ENCODE results near the gene BMF. TPM values are rescaled to one million over a fixed set of nuclear protein-coding genes. Genes with fewer than 3 reads are reported as not detected.
A peak's percentile ranks its signal among the peaks of the same experiment; 100 is the strongest.

Gene BMF
- total RNA-seq, 1 donor from 2014 or later: 7.4 TPM

DNA sequence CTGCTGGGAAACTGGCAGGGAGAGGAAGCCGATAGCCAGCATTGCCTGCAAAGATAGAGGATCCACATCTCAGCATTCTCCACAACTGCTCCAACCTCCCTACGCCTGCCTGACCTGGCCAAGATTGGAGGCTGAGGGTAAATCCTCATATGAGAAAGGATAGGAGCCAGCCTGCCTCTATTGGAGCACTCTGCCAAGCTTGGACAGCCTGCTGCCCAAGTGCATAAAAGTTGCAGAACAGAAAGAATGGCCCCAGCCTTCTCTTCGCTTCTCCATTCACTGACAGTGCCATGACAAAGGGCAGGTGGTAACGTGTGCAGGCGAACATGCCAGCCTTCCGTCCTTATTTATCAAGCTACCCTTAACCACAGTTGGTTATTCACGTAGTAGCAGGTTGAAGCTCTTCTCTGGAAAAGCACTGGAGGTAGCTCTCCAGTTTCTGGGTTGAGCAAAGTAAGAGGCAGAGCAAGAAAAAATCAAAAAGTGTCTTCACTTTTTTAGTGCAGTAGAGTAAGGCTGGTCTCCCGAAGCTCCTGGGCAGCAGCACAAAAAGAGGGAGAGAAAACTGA, 4.3 kb downstream of the BMF start:
- DNase-seq (ENCODE audit: low read depth): no peak

- DNase-seq (ENCODE audit: low read depth): no peak
Measured at GRCh38 chr15:40103864-40104271, 4.8 kb downstream of the BMF start.

GRCh38 chr15:40102897-40103858, 5.5 kb downstream of the BMF start:
- peak; percentile 96 for DNase-seq (ENCODE audit: low read depth)

- peak; percentile 45 for DNase-seq (ENCODE audit: low read depth)
Measured at GRCh38 chr15:40100947-40101905, 7.5 kb downstream of the BMF start.

- no peak for DNase-seq (ENCODE audit: low read depth)
Measured at GRCh38 chr15:40100123-40100946, 8.3 kb downstream of the BMF start.

DNA sequence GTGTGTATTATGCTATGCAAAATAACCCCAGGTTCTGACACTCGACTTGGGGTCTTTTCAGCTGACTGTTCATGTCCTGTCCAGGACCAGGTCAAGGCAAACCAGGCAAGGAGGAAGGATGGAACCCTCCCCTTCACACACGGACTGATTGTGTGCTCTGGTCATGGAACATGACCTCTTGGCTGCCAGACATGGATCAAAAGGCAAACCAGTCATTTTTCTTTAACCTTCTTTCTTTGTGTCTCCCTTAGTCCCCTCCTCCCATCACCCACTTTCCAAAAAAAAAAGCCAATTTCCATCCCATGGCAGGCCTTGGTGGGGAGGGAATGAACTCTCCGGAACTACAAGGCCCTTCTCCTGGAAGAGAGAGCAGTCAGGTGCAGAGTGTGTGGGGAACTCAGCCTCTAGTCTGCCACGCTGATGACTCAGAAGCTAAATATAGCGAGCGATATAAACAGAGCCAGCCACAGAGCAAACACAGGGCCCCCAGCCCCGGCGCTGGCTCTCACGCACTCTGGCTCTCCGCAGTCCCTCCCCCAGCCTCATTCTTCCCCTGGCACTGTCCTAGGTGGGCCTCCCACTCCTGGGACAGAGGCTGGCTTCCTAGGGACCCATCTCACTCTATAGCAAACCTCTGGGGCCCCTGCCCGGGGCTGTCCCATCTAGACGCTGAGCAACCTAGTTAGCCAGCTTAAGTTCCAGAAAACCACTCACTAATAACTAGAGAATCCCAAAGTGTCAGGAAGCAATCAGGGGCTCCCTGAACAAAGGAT, 10.0 kb downstream of the BMF start:
- DNase-seq (ENCODE audit: low read depth): peak; percentile 97

- no peak for DNase-seq (ENCODE audit: low read depth)
Measured at GRCh38 chr15:40097968-40098476, 10.7 kb downstream of the BMF start.

- no peak for DNase-seq (ENCODE audit: low read depth)
Measured at GRCh38 chr15:40097096-40097967, 11.3 kb downstream of the BMF start.

GRCh38 chr15:40096094-40096891, 12.4 kb downstream of the BMF start:
- no peak for DNase-seq (ENCODE audit: low read depth)

DNA sequence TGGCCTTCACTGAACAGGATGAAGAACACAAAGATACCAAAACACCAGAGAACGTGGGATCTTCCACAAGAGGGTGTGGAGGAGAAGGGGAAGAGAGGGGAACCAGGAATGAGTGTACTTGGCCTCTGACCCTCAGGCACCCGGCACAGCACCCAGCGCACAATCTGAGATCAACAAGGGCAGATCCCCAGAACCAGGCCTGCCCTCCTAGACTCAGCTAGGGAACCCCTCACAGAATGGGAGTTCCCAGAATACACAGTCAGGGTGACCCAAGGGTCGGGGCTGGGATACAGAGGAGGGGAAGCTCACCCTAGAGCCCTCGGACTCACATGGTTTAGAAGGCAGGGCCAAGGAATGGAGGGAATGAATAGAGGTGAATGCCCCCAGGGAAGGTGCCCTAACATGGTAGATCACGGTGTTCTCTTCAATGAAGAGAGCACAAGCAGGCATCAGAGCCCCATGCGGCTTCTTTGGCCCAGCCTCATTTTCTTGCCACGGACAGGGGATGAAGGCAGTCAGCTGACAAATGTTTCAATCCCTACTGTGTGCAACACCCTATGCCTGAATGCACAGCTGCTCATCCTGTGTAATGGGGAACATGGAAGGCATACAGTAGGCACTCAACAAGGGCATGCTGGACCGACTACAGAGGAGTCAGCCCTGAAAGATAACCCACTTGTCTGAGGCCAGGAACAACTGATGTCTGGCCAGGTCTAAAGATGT, 13.1 kb downstream of the BMF start:
- DNase-seq (ENCODE audit: low read depth): no peak

DNA sequence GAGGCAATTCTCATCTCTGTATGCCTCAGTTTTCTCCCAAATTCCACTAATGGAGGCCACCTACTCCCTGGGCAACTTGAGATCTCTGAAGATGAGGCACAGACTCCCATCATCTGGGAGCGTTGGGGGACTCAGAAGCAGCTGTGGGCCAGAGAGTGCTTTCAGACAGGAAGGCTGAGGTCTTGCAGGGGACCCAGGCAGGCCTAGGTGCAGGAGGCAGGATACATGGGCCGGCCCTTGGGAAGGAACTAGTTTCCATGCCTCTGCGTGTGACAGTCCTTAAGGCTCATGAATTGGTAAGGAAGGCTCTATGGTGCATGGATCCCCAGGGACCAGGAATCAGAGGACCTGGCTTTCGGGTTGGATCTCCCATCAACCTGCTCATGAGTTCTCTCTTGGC, 14.5 kb downstream of the BMF start:
- no peak for DNase-seq (ENCODE audit: low read depth)

DNA sequence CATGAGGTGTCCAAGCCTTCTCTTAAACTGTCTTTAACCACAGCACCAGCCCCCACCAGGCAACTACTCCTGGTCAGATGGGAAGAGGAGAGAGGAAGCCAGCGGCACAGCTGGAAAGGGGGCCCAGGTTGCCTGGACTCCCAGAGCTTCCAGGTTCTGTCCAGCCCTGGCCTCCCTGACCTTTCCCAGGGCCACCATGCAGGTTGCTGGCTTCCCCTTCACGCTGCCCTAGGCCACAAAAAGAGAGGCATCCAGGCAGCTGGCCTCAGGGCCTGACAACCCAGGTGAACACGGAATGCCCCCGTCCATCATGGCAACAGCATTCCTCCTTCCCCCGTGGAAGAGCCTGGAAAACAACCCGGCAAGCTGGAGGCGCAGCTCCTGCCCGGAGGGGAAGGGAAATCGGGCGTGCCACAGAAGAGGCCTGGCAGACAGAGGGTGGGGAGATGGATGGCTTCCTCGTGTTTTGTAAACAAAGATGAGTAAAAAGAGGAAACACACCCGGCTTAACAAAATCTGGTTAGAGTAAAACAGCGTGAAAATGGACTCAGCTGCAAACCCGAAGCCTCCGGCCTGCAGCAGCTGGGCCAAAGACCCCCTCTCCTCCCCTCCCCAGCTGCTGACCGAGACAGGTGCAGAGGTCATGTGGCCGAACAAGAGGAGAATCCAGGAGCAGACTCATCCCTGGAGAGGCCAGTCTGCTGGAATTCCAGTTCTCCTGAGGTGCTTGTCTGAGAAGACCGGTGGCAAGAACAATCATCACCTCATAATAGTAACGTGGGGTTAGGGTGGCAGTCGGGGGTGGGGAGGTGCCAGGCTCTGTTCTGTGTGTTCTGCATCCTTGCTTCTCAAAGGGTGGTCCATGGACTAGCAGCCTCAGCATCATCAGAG, 15.5 kb downstream of the BMF start:
- DNase-seq (ENCODE audit: low read depth): peak; percentile 80

- peak; percentile 39 for DNase-seq (ENCODE audit: low read depth)
Measured at GRCh38 chr15:40092256-40092978, 16.3 kb downstream of the BMF start.

DNA sequence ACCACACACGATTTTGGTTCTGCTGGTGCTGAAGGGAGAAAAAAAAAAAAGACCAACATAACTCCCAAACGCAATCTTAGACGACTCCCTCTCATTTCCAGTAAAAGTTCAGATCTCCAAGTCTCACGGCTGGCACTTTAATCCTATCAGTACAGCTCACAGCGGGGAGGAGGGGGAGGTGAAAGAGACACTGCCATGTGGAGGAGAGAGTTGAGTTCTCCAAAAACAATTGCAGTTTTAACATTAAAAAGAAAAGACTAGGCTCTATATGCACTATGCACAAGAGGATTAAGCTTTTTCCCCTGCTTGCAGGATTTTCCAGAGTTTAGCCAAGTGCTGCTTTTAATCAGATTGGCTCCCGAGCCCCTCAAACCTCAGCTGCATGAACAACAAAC, 16.8 kb downstream of the BMF start:
- no peak for DNase-seq (ENCODE audit: low read depth)

DNA sequence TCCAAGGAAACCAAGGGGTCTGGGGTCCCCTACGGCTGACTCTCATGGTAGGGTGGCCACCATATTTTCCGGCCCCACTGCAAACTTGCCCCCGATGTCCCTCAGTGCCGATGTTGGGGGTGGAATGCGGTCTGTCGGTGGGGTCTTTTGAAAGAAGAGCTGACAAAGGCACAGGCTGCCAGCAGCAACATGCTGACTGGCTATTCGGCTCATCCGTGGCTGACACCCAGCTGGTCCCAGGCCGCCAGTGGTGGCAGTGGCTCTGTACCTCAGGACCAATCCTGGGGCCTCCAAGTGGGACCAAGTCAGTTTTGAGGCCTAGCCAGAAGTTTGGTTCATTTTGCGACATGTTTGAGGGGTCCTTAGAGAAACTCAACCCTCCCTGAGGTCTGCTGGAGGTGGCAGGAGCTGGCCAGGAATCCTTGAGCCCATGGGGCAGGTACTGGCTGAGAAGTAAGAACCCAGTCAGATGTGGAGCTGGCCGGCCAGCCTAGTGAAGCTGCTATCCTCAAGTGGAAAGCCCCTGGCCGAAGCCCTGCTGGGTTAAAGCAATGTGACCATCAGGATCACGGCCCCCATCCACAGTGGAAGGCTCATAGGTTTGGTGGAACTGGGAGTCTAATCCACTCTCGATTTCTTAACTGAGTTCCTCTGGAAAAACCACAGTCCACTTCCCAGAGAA, 17.8 kb downstream of the BMF start:
- DNase-seq (ENCODE audit: low read depth): no peak
